HepG2 (cell line): ENCODE results near the gene TMEM131L. TPM values are rescaled to one million over a fixed set of nuclear protein-coding genes. Genes with fewer than 3 reads are reported as not detected.

Experiments used
- ATAC-seq: fragments of 200-7000 bp; cut with Tn5 transposase; 3 replicates; pipeline ENCODE4 v1.9.1; 2020; ENCODE audit warnings: mild to moderate bottlenecking, moderate library complexity
- BruUV-seq: library from RNA; stranded (reverse); fragments of 400-500 nt; replicated peaks from 2 replicates; lab custom pipeline; 2021; lab: Mats Ljungman, UMichigan
- CTCF ChIA-PET: fragments of 300-600 bp; formaldehyde crosslinking; extraction: SDS; loops from one replicate; lab custom pipeline; 2021; ENCODE audit warnings: low total read pairs, inconsistent platforms, low intra/inter-chr PET ratio; lab: Yijun Ruan, JAX
- POLR2A ChIA-PET: fragments of 350-600 bp; sonication (Branson Sonifier 250); formaldehyde crosslinking; loops from one replicate; lab custom pipeline; 2020; ENCODE audit warnings: antibody characterized with exemption, inconsistent platforms; lab: Yijun Ruan, JAX
- DNase-seq: peaks from one replicate; pipeline ENCODE4 v3.0.0-alpha.2; 2015; ENCODE audit warnings: low spot score
- FAIRE-seq: peaks from 3 replicates; lab custom pipeline; 2011; peaks lifted over from hg19 to GRCh38; lab: Jason Lieb, UNC
- H2AFZ ChIP-seq: one replicate; pipeline ENCODE4 v1.6.1; 2011; ENCODE audit warnings: low read length, inconsistent platforms
- H3K27ac ChIP-seq: fragments of 300-600 bp; 3 replicates; pipeline ENCODE4 v1.8.0; 2011; ENCODE audit warnings: mixed run types, mild to moderate bottlenecking, mixed read lengths, low read length, inconsistent platforms; ENCODE audit not compliant: insufficient read depth; ENCODE audit errors: extremely low read length
- H3K27me3 ChIP-seq, 2 experiments: fragments of 200-600 bp in 1 of 2; 2 replicates in 1 of 2; 3 replicates in 1 of 2; pipeline versions ENCODE4 v1.6.0 to v1.8.0; 2011; ENCODE audit warnings: low read length in 2 of 2, mild to moderate bottlenecking in 2 of 2, moderate library complexity in 2 of 2, inconsistent platforms in 1 of 2; ENCODE audit not compliant: insufficient read depth in 2 of 2, control insufficient read depth in 1 of 2
- H3K36me3 ChIP-seq, 2 experiments: fragments of 200-600 bp in 1 of 2; replicated peaks in 1 of 2; 2 replicates in 1 of 2; 3 replicates in 1 of 2; pipeline versions ENCODE4 v1.5.1 to v1.8.0; 2011; ENCODE audit warnings: low read length in 2 of 2, inconsistent platforms in 1 of 2; ENCODE audit not compliant: insufficient read depth in 2 of 2, control insufficient read depth in 1 of 2
- H3K4me1 ChIP-seq: 2 replicates; pipeline ENCODE4 v1.5.1; 2012; ENCODE audit warnings: low read length, inconsistent platforms; ENCODE audit not compliant: insufficient read depth
- H3K4me2 ChIP-seq: 2 replicates; pipeline ENCODE4 v1.6.0; 2011; ENCODE audit warnings: low read depth, low read length, inconsistent platforms
- H3K4me3 ChIP-seq, 3 experiments: fragments of 200-600 bp in 1 of 3; sonication (generic), shearing (Covaris generic) in 1 of 3; replicated peaks in 1 of 3; 2 replicates each; pipeline ENCODE4 v1.5.1; 2011 to 2016; ENCODE audit warnings: low read length in 3 of 3, inconsistent platforms in 2 of 3, low read depth in 2 of 3, mild to moderate bottlenecking in 2 of 3, control low read depth in 1 of 3, mixed read lengths in 1 of 3; ENCODE audit not compliant: insufficient read depth in 1 of 3
- H3K79me2 ChIP-seq: one replicate; pipeline ENCODE4 v1.6.1; 2011; ENCODE audit warnings: low read length, inconsistent platforms; ENCODE audit not compliant: insufficient read depth
- H3K9ac ChIP-seq: 2 replicates; pipeline ENCODE4 v1.6.0; 2011; ENCODE audit warnings: mild to moderate bottlenecking, low read depth, low read length, inconsistent platforms; ENCODE audit not compliant: insufficient read depth
- H3K9me3 ChIP-seq: 2 replicates; pipeline ENCODE4 v1.5.1; 2012; ENCODE audit warnings: mild to moderate bottlenecking, low read length
- H4K20me1 ChIP-seq: 2 replicates; pipeline ENCODE4 v1.6.0; 2011; ENCODE audit warnings: inconsistent platforms, mild to moderate bottlenecking, low read length, moderate library complexity; ENCODE audit not compliant: insufficient read depth
- ADNP ChIP-seq: sonication (generic); formaldehyde crosslinking; IDR thresholded peaks from 2 replicates; pipeline ENCODE4 v1.4.0; 2020; ENCODE audit warnings: missing genetic modification reagents
- ATF7 ChIP-seq, 2 experiments: fragments of 450-650 bp in 1 of 2; sonication (generic) in 1 of 2; formaldehyde crosslinking in 1 of 2; IDR thresholded peaks; 2 replicates each; pipeline versions ENCODE4 v1.4.0 to v1.6.1; 2016 to 2020; ENCODE audit warnings: antibody characterized with exemption in 1 of 2, mild to moderate bottlenecking in 1 of 2, missing genetic modification reagents in 1 of 2
- HOXA3 ChIP-seq: sonication (generic); formaldehyde crosslinking; IDR thresholded peaks from 2 replicates; pipeline ENCODE4 v1.5.0; 2020; ENCODE audit warnings: missing genetic modification reagents
- MBD4 ChIP-seq: IDR thresholded peaks from 2 replicates; pipeline ENCODE4 v1.6.1; 2012; ENCODE audit warnings: low read length, inconsistent platforms, borderline replicate concordance
- MXD4 ChIP-seq: IDR thresholded peaks from 2 replicates; pipeline ENCODE4 v1.6.1; 2016; ENCODE audit warnings: mild to moderate bottlenecking, missing biosample characterization, missing genetic modification reagents
- PLRG1 ChIP-seq: fragments of 450-650 bp; conservative IDR thresholded peaks from 2 replicates; pipeline ENCODE4 v1.6.1; 2016
- RFX1 ChIP-seq: fragments of 450-650 bp; IDR thresholded peaks from 2 replicates; pipeline ENCODE4 v1.6.1; 2017
- STAT6 ChIP-seq: sonication (generic); formaldehyde crosslinking; IDR thresholded peaks from 2 replicates; pipeline ENCODE4 v1.4.0; 2020; ENCODE audit warnings: missing genetic modification reagents, mild to moderate bottlenecking, borderline replicate concordance
- YEATS2 ChIP-seq: sonication (generic); formaldehyde crosslinking; IDR thresholded peaks from 2 replicates; pipeline ENCODE4 v1.4.0; 2020; ENCODE audit warnings: missing genetic modification reagents, borderline replicate concordance
- ZFP36 ChIP-seq: fragments of 150-350 bp; IDR thresholded peaks from 2 replicates; pipeline ENCODE4 v1.6.1; 2018; ENCODE audit warnings: borderline replicate concordance, low read length, low read depth; ENCODE audit not compliant: partially characterized antibody
- ZNF235 ChIP-seq: sonication (generic); formaldehyde crosslinking; IDR thresholded peaks from 2 replicates; pipeline ENCODE4 v1.8.1; 2023; ENCODE audit warnings: mild to moderate bottlenecking, missing genetic modification reagents, borderline replicate concordance
- ZNF646 ChIP-seq: sonication (generic); formaldehyde crosslinking; IDR thresholded peaks from 2 replicates; pipeline ENCODE4 v1.9.0; 2021; ENCODE audit warnings: mild to moderate bottlenecking, missing genetic modification reagents
- ZNF704 ChIP-seq: sonication (generic); formaldehyde crosslinking; IDR thresholded peaks from 2 replicates; pipeline ENCODE4 v1.8.1; 2023; ENCODE audit warnings: mild to moderate bottlenecking, inconsistent platforms, moderate library complexity, missing genetic modification reagents, borderline replicate concordance
- ZNF709 ChIP-seq: sonication (generic); formaldehyde crosslinking; IDR thresholded peaks from 2 replicates; pipeline ENCODE4 v1.5.0; 2020; ENCODE audit warnings: mild to moderate bottlenecking, missing genetic modification reagents
- ZNF75D ChIP-seq: sonication (generic); formaldehyde crosslinking; IDR thresholded peaks from 2 replicates; pipeline ENCODE4 v1.8.1; 2023; ENCODE audit warnings: missing genetic modification reagents, mild to moderate bottlenecking, borderline replicate concordance
- ZNF772 ChIP-seq: sonication (generic); formaldehyde crosslinking; IDR thresholded peaks from 2 replicates; pipeline ENCODE4 v1.5.0; 2020; ENCODE audit warnings: mild to moderate bottlenecking, missing genetic modification reagents
- WGBS: methylation state at CpG from one replicate; pipeline ENCODE4 v1.1.6; 2017; ENCODE audit warnings: low lambda C conversion rate; 5-methylcytosine and 5-hydroxymethylcytosine counted together
- in situ Hi-C: cut with HindIII; loops from 2 replicates; pipeline ENCODE4 v1.10.0; 2017; ENCODE audit warnings: low pct_unique_long_range_greater_than_20kb; ENCODE audit not compliant: extremely low pct_ligation_motif_present
- intact Hi-C: fragments of 100-400 bp; cut with micrococcal nuclease; formaldehyde crosslinking; loops from one replicate; pipeline ENCODE4 v1.10.0; 2022; ENCODE audit not compliant: unreplicated experiment
- polyA plus RNA-seq, 8 experiments: library from polyadenylated mRNA; depleted of rRNA in 3 of 8; stranded (reverse) in 7 of 8; unstranded in 1 of 8; fragments of >200 nt; fragmentation: Illumina TruSeq in 4 of 8; extraction: Trizol in 4 of 8; gene quantifications; 2 replicates each; pipeline versions ENCODE4 v1.2.1 to v1.2.3, GENCODE V29; 2011 to 2016; ENCODE audit warnings: low read depth in 4 of 8, missing spikeins in 1 of 8, mixed read lengths in 1 of 8; ENCODE audit not compliant: insufficient read depth in 1 of 8
- total RNA-seq, 5 experiments: library from RNA; depleted of rRNA; stranded (reverse); fragments of >200 nt; fragmentation: Illumina TruSeq; extraction: Trizol; gene quantifications; 2 replicates each; pipeline ENCODE4 v1.2.3, GENCODE V29; 2016; ENCODE audit warnings: low read depth in 1 of 5

The TMEM131L gene
- total and polyA plus RNA-seq, 2 of the 13 experiments (the other 11 are each of a cell fraction or from before 2014, with no cell fraction given), result 2.2 to 4.5 TPM

- no peak overlapping the region for H3K4me2 ChIP-seq
- no TSS peak for BruUV-seq
- in situ Hi-C loops, result no loop called here
- no peaks in the 10 kb centered on the region; a peak in 1 of 5 replicates for H3K27me3 ChIP-seq
- ChIA-PET POLR2A (no interaction called here), CTCF (no interaction called here)
- no peaks in the 10 kb centered on the region for H4K20me1 ChIP-seq
- DNase-seq, result no peak
- H3K4me3 ChIP-seq, result no peak overlapping the region
- H3K36me3 ChIP-seq, result no peaks in the 10 kb centered on the region
- H3K27ac ChIP-seq, result no peak overlapping the region
- no peak overlapping the region for H3K9ac ChIP-seq
- WGBS, result 71% methylated on average over 1 of the region's 1 CpG
- no peak for FAIRE-seq
- H3K4me1 ChIP-seq, result peaks cover 9% of the 10 kb centered on the region
- peaks cover 5% of the 10 kb centered on the region for H3K9me3 ChIP-seq
- no peaks in the 10 kb centered on the region for H3K79me2 ChIP-seq
- intact Hi-C loops, result loop anchor here (10.0 kb wide), 1 partner anchor 210 kb away; no protein-coding TSS in a partner anchor
- H2AFZ ChIP-seq, result no peak overlapping the region
- no peak for ATAC-seq
- TF ChIP-seq YEATS2 (CRISPR knock-in tag), result no peak
- TF ChIP-seq ZNF709, result no peak
- no peak for TF ChIP-seq ZFP36
- TF ChIP-seq MBD4, result no peak
- no peak for TF ChIP-seq ATF7 (IDR thresholded peaks at IDR 0.05)
- no peak for TF ChIP-seq ATF7 (CRISPR knock-in tag; IDR thresholded peaks at IDR 0.05)
- no peak for TF ChIP-seq RFX1
- TF ChIP-seq STAT6 (CRISPR knock-in tag), result no peak
- TF ChIP-seq ZNF235 (CRISPR knock-in tag), result no peak
- no peak for TF ChIP-seq HOXA3
- TF ChIP-seq ZNF704, result no peak
- no peak for TF ChIP-seq MXD4
- TF ChIP-seq ZNF772 (CRISPR knock-in tag), result no peak
- TF ChIP-seq ADNP, result no peak
- TF ChIP-seq PLRG1, result no peak
- TF ChIP-seq ZNF646 (CRISPR knock-in tag), result no peak
- no peak for TF ChIP-seq ZNF75D
Measured at GRCh38 chr4:153645183-153645582, 179.0 kb downstream of the TMEM131L start.
